Tibial artery (tissue), 4 donors: ENCODE results near the gene BCKDK.

Experiments
- DNase-seq, 2 donors: peaks; one replicate each; pipeline ENCODE4 v3.0.0-alpha.2; 2019
- H3K27ac ChIP-seq, 2 donors: fragments of 200-600 bp; sonication (generic) in 1 of 2; 1 replicate in 1 of 2; 2 replicates in 1 of 2; pipeline ENCODE4 v1.5.1; 2018 to 2019; ENCODE audit warnings: mild to moderate bottlenecking in 1 of 2
- H3K27me3 ChIP-seq, 2 donors: fragments of 200-600 bp; sonication (generic) in 1 of 2; one replicate each; pipeline versions ENCODE4 v1.5.1 to v1.6.0; 2016 to 2019
- H3K36me3 ChIP-seq, 3 donors: fragments of 200-600 bp; sonication (generic) in 2 of 3; one replicate each; pipeline ENCODE4 v1.5.1; 2016 to 2019; ENCODE audit warnings: mild to moderate bottlenecking in 2 of 3
- H3K4me1 ChIP-seq, 4 donors: fragments of 200-600 bp; sonication (generic) in 2 of 4; 1 replicate in 3 of 4; 2 replicates in 1 of 4; pipeline ENCODE4 v1.5.1; 2016 to 2019
- H3K4me3 ChIP-seq, 2 donors: fragments of 200-600 bp; sonication (generic) in 1 of 2; 1 replicate in 1 of 2; 2 replicates in 1 of 2; pipeline ENCODE4 v1.5.1; 2018 to 2019; ENCODE audit warnings: mild to moderate bottlenecking in 2 of 2
- H3K9me3 ChIP-seq, 3 donors: fragments of 200-600 bp; sonication (generic) in 1 of 3; one replicate each; pipeline ENCODE4 v1.5.1; 2016 to 2019
- intact Hi-C: fragments of 100-400 bp; cut with DNase I; formaldehyde crosslinking; loops from one replicate; pipeline ENCODE4 v1.15.0; 2023; ENCODE audit warnings: low total_unique reads
- TF ChIP-seq, protein P1 (sequence below), 2 experiments: fragments of 200-600 bp in 1 of 2; fragments of 450-650 bp in 1 of 2; IDR thresholded peaks; one replicate each; pipeline ENCODE4 v1.5.1; 2017 to 2019; ENCODE audit warnings: antibody characterized with exemption in 2 of 2, mild to moderate bottlenecking in 1 of 2, moderate library complexity in 1 of 2

BCKDK gene

DNA sequence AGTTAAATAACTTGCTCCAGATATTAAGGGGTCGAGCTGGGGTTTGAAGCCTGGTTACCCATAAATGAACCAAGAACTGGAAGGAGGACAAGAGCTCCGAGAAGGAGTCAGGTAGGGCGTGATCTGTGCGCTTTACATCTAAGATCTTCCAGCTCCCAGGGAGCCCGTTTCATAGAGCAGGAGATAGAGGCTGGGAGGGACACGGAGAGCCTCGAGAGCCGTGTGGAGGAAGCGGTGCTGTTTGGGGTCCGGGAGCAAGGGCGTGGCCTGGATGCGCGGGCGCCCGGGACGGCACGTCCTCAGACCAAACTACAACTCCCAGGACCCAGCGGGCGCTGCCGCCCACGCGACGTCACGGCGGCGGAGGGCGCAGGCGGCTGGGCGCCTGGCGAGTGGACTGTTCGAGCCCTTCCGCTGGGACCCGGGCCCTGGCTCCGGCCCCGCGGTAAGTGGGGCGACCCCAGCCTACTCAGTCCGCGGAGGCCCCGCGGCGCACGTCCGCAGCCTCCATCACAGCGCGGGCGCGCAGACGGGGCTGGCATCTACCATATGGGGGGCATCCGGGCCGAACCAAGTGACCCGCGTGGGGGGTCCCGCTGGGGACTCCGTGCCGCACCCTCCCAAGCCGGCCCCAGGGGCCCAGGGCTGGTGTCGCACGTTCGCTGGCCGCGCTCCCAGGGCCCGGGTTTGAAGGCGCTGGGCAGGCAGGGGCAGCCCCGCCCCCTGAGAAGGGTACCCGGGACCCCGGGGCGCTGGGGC, at the start of gene BCKDK:
Gene BCKDK (plus strand): TSS at position 352 of the 759 bp plus-strand sequence. CDS start 838 bp downstream, outside the sequence.
- intact Hi-C loops = no loop called here
- H3K27ac ChIP-seq = peak within 1 kb of the TSS; percentile 94 to 98
- no peaks in the 10 kb centered on the region for H3K27me3 ChIP-seq
- H3K4me3 ChIP-seq = peak within 1 kb of the TSS; percentile 88 to 93
- DNase-seq = peak; percentile 66 to 86
- no peaks in the 10 kb centered on the region for H3K9me3 ChIP-seq
- peaks cover 0 to 34% (median 17%) of the 10 kb centered on the region in 4 donors for H3K4me1 ChIP-seq
- H3K36me3 ChIP-seq = peaks cover 19 to 37% (median 33%) of the 10 kb centered on the region in 3 donors
- TF ChIP-seq, protein P1, sequence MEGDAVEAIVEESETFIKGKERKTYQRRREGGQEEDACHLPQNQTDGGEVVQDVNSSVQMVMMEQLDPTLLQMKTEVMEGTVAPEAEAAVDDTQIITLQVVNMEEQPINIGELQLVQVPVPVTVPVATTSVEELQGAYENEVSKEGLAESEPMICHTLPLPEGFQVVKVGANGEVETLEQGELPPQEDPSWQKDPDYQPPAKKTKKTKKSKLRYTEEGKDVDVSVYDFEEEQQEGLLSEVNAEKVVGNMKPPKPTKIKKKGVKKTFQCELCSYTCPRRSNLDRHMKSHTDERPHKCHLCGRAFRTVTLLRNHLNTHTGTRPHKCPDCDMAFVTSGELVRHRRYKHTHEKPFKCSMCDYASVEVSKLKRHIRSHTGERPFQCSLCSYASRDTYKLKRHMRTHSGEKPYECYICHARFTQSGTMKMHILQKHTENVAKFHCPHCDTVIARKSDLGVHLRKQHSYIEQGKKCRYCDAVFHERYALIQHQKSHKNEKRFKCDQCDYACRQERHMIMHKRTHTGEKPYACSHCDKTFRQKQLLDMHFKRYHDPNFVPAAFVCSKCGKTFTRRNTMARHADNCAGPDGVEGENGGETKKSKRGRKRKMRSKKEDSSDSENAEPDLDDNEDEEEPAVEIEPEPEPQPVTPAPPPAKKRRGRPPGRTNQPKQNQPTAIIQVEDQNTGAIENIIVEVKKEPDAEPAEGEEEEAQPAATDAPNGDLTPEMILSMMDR (IDR thresholded peaks at IDR 0.05) = no peak

DNA sequence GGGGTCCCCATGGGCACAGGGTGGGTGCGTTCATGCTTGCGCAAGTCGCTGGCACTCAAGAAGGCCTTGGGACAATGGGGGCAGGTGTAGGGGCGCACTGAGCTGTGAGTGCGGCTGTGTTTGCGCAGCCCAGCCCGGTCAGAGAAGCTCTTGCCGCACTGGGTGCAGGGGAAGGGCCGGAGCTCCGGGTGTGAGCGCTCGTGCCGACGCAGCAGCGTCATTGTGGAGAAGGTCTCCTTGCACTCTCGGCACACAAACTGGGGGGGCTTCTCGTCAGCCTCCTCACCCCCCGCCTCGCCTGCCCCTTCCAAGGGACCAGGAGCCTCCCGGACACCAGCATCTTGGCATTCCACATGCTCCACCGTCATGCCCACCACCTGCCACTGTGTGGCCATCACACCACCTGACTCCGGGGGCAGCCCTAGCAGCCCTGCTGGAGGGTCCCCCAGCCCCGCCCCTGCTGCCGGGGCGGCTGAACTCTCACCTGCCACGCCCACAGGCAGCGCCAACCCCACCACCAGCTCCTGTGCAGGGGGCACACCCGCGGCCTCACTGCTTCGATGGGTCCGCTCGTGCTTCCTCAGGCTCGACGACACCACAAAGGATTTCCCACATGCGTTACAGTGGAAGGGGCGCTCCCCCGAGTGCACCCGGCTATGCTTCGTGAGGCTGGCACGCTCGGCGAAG, 46.9 kb upstream of the BCKDK start:
- Histone ChIP-seq H3K27me3 (no peaks in the 10 kb centered on the region), H3K36me3 (peaks cover 25 to 52% (median 33%) of the 10 kb centered on the region in 3 donors), H3K4me1 (peaks cover 0 to 11% (median 10%) of the 10 kb centered on the region in 4 donors), H3K27ac (no peak overlapping the region), H3K9me3 (no peaks in the 10 kb centered on the region), H3K4me3 (no peak overlapping the region)
- no peak for DNase-seq
- TF ChIP-seq, protein P1 (IDR thresholded peaks at IDR 0.05) = no peak
- intact Hi-C loops = no loop called here

DNA sequence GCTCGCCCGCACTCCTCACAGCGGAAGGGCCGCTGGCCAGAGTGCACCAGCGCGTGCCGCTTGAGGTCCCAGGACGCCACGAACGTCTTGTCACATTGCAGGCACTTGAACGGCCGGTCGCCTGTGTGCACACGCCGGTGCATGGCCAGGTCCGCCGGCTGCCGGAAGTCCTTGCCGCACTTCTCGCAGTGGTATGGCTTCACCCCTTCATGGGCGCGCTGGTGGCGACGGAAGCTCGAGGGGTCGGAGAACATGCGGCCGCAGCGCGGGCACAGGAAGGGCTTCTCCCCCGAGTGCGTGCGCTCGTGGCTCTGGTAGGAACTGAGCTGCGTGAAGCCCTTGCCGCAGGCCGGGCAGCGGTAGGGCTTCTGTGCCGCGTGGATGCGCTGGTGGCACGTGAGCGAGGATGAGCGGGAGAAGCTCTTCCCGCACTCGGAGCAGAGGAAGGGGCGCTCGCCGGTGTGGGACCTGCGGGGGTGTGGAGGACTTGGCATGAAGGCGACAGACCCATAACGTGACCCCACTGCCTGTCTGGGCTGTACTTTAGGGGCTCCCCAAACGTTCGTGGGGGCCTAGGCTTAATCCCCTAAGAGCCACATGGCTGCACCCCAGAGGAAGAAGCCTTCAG, 46.3 kb upstream of the BCKDK start:
- H3K36me3 ChIP-seq = peaks cover 25 to 52% (median 33%) of the 10 kb centered on the region in 3 donors
- no peak for DNase-seq
- intact Hi-C loops = no loop called here
- no peak overlapping the region for H3K4me3 ChIP-seq
- H3K4me1 ChIP-seq = peaks cover 0 to 11% (median 10%) of the 10 kb centered on the region in 4 donors
- H3K27ac ChIP-seq = no peak overlapping the region
- no peaks in the 10 kb centered on the region for H3K9me3 ChIP-seq
- TF ChIP-seq, protein P1 (IDR thresholded peaks at IDR 0.05) = no peak
- H3K27me3 ChIP-seq = no peaks in the 10 kb centered on the region

DNA sequence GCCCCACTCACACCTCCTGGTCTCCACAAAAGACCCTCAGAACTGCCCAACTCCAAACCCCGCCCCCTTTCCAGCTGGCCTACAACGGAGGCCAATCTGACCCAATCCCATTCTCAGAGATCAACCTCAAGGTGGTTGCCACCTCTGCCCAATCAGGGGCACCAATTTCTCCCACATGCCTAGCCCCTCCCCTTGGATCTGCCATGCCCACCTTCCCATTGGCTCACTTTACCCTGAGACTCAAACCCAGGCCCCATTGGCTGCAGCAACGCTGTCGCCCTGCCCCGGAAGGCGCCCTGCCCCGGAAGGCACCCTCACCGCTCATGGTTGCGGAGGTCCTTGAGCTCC, 44.7 kb upstream of the BCKDK start:
- no peaks in the 10 kb centered on the region for H3K9me3 ChIP-seq
- H3K27me3 ChIP-seq = no peaks in the 10 kb centered on the region
- TF ChIP-seq, protein P1 (IDR thresholded peaks at IDR 0.05) = no peak
- H3K36me3 ChIP-seq = peaks cover 18 to 41% (median 23%) of the 10 kb centered on the region in 3 donors
- peaks cover 0 to 11% (median 10%) of the 10 kb centered on the region in 4 donors for H3K4me1 ChIP-seq
- no peak overlapping the region for H3K27ac ChIP-seq
- intact Hi-C loops = no loop called here
- no peak overlapping the region for H3K4me3 ChIP-seq
- DNase-seq = no peak

DNA sequence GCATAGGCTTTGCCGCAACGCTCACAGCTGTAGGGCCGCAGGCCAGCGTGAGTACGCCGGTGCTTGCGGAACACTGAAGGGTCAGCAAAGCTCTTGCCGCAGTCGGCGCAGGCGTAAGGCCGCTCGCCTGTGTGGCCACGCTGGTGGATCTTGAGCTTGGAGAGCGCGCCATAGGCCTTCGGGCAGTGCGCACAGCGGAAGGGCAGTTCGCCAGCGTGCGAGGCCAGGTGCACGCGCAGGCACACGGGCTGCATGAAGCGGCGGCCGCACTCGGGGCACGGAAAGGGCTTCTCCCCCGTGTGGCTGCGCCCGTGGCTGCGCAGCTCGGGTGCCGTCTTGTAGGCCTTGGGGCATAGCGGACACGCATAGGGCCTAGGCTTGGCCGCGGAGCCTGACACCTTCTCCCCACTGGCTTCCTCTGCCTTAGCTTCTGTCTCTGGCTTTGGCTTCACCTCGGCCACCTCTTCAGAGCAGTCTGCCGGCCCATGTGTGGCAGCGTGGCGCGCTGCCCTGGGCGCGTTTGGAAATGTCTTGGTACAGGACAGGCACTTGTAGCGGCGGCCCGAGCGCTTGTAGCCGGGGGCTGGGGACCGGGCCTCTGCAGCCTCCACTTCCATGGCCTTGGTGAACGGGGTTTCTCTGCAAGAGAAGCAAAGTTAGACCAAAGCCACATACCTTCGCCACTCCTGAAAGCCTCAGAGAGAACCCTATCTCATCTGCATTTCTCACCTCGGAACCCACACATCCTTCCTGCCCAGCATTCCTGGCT, 44.2 kb upstream of the BCKDK start:
- intact Hi-C loops = no loop called here
- no peaks in the 10 kb centered on the region for H3K9me3 ChIP-seq
- DNase-seq = no peak
- peaks cover 16 to 39% (median 23%) of the 10 kb centered on the region in 3 donors for H3K36me3 ChIP-seq
- peaks cover 0 to 11% (median 10%) of the 10 kb centered on the region in 4 donors for H3K4me1 ChIP-seq
- no peaks in the 10 kb centered on the region for H3K27me3 ChIP-seq
- no peak overlapping the region for H3K4me3 ChIP-seq
- TF ChIP-seq, protein P1 (IDR thresholded peaks at IDR 0.05) = no peak
- peak overlapping the region in 1 of 2 donors; percentile 14 for H3K27ac ChIP-seq
